Measurements from ENCODE around the gene TTLL5.

The TTLL5 gene

GRCh38 chr14:75821831-75822521 is 160.9 kb downstream of the TTLL5 start:
- Mint-ChIP-seq H3K27ac (no peak overlapping the region), H3K4me3 (no peak overlapping the region), H3K27me3 (ENCODE audit: low read depth) (no peaks in the 10 kb centered on the region), H3K9me3 (no peaks in the 10 kb centered on the region), H3K36me3 (ENCODE audit: low read depth) (peaks cover 1% of the 10 kb centered on the region), H3K4me1 (ENCODE audit: low read depth) (peaks cover 6% of the 10 kb centered on the region)
- no peak for DNase-seq (ENCODE audit: low spot score)

GRCh38 chr14:75822522-75823141 is 161.6 kb downstream of the TTLL5 start:
- Mint-ChIP-seq H3K27me3 (ENCODE audit: low read depth) (no peaks in the 10 kb centered on the region), H3K4me3 (no peak overlapping the region), H3K4me1 (ENCODE audit: low read depth) (peaks cover 6% of the 10 kb centered on the region), H3K36me3 (ENCODE audit: low read depth) (peaks cover 1% of the 10 kb centered on the region), H3K27ac (no peak overlapping the region), H3K9me3 (no peaks in the 10 kb centered on the region)
- no peak for DNase-seq (ENCODE audit: low spot score)

GRCh38 chr14:75823334-75823733 is 162.3 kb downstream of the TTLL5 start:
- Mint-ChIP-seq H3K4me3 (no peak overlapping the region), H3K36me3 (ENCODE audit: low read depth) (peaks cover 1% of the 10 kb centered on the region), H3K27me3 (ENCODE audit: low read depth) (no peaks in the 10 kb centered on the region), H3K27ac (no peak overlapping the region), H3K9me3 (no peaks in the 10 kb centered on the region), H3K4me1 (ENCODE audit: low read depth) (peaks cover 6% of the 10 kb centered on the region)
- DNase-seq (ENCODE audit: low spot score), result no peak

- no peak for DNase-seq (ENCODE audit: low spot score)
- Mint-ChIP-seq H3K27ac (peak overlapping the region; percentile 6), H3K36me3 (ENCODE audit: low read depth) (peaks cover 1% of the 10 kb centered on the region), H3K4me3 (no peak overlapping the region), H3K27me3 (ENCODE audit: low read depth) (no peaks in the 10 kb centered on the region), H3K4me1 (ENCODE audit: low read depth) (peaks cover 6% of the 10 kb centered on the region), H3K9me3 (no peaks in the 10 kb centered on the region)
These were observed 163.3 kb downstream of the TTLL5 start for GRCh38 chr14:75824318-75824717.

GRCh38 chr14:75825147-75825592 is 164.1 kb downstream of the TTLL5 start:
- H3K27me3 Mint-ChIP-seq (ENCODE audit: low read depth), result no peaks in the 10 kb centered on the region
- no peaks in the 10 kb centered on the region for H3K36me3 Mint-ChIP-seq (ENCODE audit: low read depth)
- no peaks in the 10 kb centered on the region for H3K9me3 Mint-ChIP-seq
- no peak for DNase-seq (ENCODE audit: low spot score)
- H3K27ac Mint-ChIP-seq, result no peak overlapping the region
- H3K4me3 Mint-ChIP-seq, result no peak overlapping the region
- peaks cover 6% of the 10 kb centered on the region for H3K4me1 Mint-ChIP-seq (ENCODE audit: low read depth)

GRCh38 chr14:75826599-75826998 is 165.6 kb downstream of the TTLL5 start:
- peaks cover 11% of the 10 kb centered on the region for H3K4me1 Mint-ChIP-seq (ENCODE audit: low read depth)
- H3K9me3 Mint-ChIP-seq, result no peaks in the 10 kb centered on the region
- H3K27ac Mint-ChIP-seq, result no peak overlapping the region
- no peak overlapping the region for H3K4me3 Mint-ChIP-seq
- no peak for DNase-seq (ENCODE audit: low spot score)
- no peaks in the 10 kb centered on the region for H3K27me3 Mint-ChIP-seq (ENCODE audit: low read depth)
- H3K36me3 Mint-ChIP-seq (ENCODE audit: low read depth), result no peaks in the 10 kb centered on the region

GRCh38 chr14:75827331-75827730 is 166.3 kb downstream of the TTLL5 start:
- H3K4me3 Mint-ChIP-seq, result no peak overlapping the region
- no peak overlapping the region for H3K27ac Mint-ChIP-seq
- no peaks in the 10 kb centered on the region for H3K36me3 Mint-ChIP-seq (ENCODE audit: low read depth)
- no peaks in the 10 kb centered on the region for H3K9me3 Mint-ChIP-seq
- no peaks in the 10 kb centered on the region for H3K27me3 Mint-ChIP-seq (ENCODE audit: low read depth)
- DNase-seq (ENCODE audit: low spot score), result no peak
- peaks cover 18% of the 10 kb centered on the region for H3K4me1 Mint-ChIP-seq (ENCODE audit: low read depth)

- no peak for DNase-seq (ENCODE audit: low spot score)
- H3K4me3 Mint-ChIP-seq, result no peak overlapping the region
- H3K27me3 Mint-ChIP-seq (ENCODE audit: low read depth), result no peaks in the 10 kb centered on the region
- H3K27ac Mint-ChIP-seq, result no peak overlapping the region
- peaks cover 5% of the 10 kb centered on the region for H3K36me3 Mint-ChIP-seq (ENCODE audit: low read depth)
- peaks cover 18% of the 10 kb centered on the region for H3K4me1 Mint-ChIP-seq (ENCODE audit: low read depth)
- no peaks in the 10 kb centered on the region for H3K9me3 Mint-ChIP-seq
These were observed 168.3 kb downstream of the TTLL5 start for GRCh38 chr14:75829316-75829715.

- peak; percentile 11 for DNase-seq (ENCODE audit: low spot score)
- H3K9me3 Mint-ChIP-seq, result no peaks in the 10 kb centered on the region
- H3K4me1 Mint-ChIP-seq (ENCODE audit: low read depth), result peaks cover 18% of the 10 kb centered on the region
- H3K36me3 Mint-ChIP-seq (ENCODE audit: low read depth), result peaks cover 12% of the 10 kb centered on the region
- peak overlapping the region; percentile 47 for H3K4me3 Mint-ChIP-seq
- no peaks in the 10 kb centered on the region for H3K27me3 Mint-ChIP-seq (ENCODE audit: low read depth)
- peak overlapping the region; percentile 74 for H3K27ac Mint-ChIP-seq
These were observed 170.4 kb downstream of the TTLL5 start for GRCh38 chr14:75831455-75831854.

- Mint-ChIP-seq H3K36me3 (ENCODE audit: low read depth) (peaks cover 12% of the 10 kb centered on the region), H3K27me3 (ENCODE audit: low read depth) (no peaks in the 10 kb centered on the region), H3K4me1 (ENCODE audit: low read depth) (peaks cover 18% of the 10 kb centered on the region), H3K9me3 (no peaks in the 10 kb centered on the region), H3K27ac (peak overlapping the region; percentile 74), H3K4me3 (peak overlapping the region; percentile 47)
- no peak for DNase-seq (ENCODE audit: low spot score)
These were observed 170.9 kb downstream of the TTLL5 start for GRCh38 chr14:75831952-75832351.

- DNase-seq (ENCODE audit: low spot score), result no peak
- H3K27ac Mint-ChIP-seq, result peak overlapping the region; percentile 13
- H3K4me3 Mint-ChIP-seq, result no peak overlapping the region
These were observed 171.7 kb downstream of the TTLL5 start for GRCh38 chr14:75832621-75833297.

GRCh38 chr14:75833326-75834020 is 172.4 kb downstream of the TTLL5 start:
- peaks cover 18% of the 10 kb centered on the region for H3K4me1 Mint-ChIP-seq (ENCODE audit: low read depth)
- H3K36me3 Mint-ChIP-seq (ENCODE audit: low read depth), result peaks cover 20% of the 10 kb centered on the region
- DNase-seq (ENCODE audit: low spot score), result no peak
- peaks cover under 1% of the 10 kb centered on the region for H3K9me3 Mint-ChIP-seq
- no peak overlapping the region for H3K27ac Mint-ChIP-seq
- no peaks in the 10 kb centered on the region for H3K27me3 Mint-ChIP-seq (ENCODE audit: low read depth)
- H3K4me3 Mint-ChIP-seq, result no peak overlapping the region

More at GRCh38 chr14:75832621-75833297, 171.7 kb downstream of the TTLL5 start:
- Mint-ChIP-seq H3K9me3 (no peaks in the 10 kb centered on the region), H3K36me3 (ENCODE audit: low read depth) (peaks cover 14% of the 10 kb centered on the region), H3K27me3 (ENCODE audit: low read depth) (no peaks in the 10 kb centered on the region), H3K4me1 (ENCODE audit: low read depth) (peaks cover 18% of the 10 kb centered on the region)

- no peaks in the 10 kb centered on the region for H3K27me3 Mint-ChIP-seq (ENCODE audit: low read depth)
- DNase-seq (ENCODE audit: low spot score), result no peak
- no peak overlapping the region for H3K27ac Mint-ChIP-seq
- no peak overlapping the region for H3K4me3 Mint-ChIP-seq
- peaks cover 16% of the 10 kb centered on the region for H3K9me3 Mint-ChIP-seq
- peaks cover 18% of the 10 kb centered on the region for H3K4me1 Mint-ChIP-seq (ENCODE audit: low read depth)
- H3K36me3 Mint-ChIP-seq (ENCODE audit: low read depth), result peaks cover 34% of the 10 kb centered on the region
These were observed 174.2 kb downstream of the TTLL5 start for GRCh38 chr14:75835156-75835725.

Measured in T-helper 2 cell treated with Interferon-gamma antibody and Interleukin-4, amounts not matched to agents 5 μg/mL and 100 μg/mL, for 36 hours (primary cell).